ENCODE results near the gene SLC9C2.

DNA sequence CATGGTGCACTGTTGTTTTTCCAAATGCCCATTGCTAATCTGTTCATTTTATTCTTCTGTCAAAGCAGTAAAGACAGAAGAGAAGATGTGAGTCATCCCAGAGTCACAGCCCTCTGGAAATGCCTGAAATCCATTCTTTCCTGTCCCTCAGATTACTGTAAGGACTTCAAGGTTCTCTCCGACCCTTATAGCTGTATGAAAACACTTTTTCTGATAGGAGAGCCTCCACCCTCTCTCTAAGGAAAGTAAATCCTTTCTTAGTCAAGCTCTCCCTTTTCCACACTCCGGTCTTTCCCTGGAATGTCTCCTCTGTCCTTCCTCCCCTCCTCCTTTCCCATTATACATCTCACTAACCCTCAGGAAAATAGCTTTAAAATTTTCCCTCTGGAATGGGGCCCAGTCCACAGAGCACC, 129.3 kb downstream of the SLC9C2 start:
- TF ChIP-seq, protein P1, sequence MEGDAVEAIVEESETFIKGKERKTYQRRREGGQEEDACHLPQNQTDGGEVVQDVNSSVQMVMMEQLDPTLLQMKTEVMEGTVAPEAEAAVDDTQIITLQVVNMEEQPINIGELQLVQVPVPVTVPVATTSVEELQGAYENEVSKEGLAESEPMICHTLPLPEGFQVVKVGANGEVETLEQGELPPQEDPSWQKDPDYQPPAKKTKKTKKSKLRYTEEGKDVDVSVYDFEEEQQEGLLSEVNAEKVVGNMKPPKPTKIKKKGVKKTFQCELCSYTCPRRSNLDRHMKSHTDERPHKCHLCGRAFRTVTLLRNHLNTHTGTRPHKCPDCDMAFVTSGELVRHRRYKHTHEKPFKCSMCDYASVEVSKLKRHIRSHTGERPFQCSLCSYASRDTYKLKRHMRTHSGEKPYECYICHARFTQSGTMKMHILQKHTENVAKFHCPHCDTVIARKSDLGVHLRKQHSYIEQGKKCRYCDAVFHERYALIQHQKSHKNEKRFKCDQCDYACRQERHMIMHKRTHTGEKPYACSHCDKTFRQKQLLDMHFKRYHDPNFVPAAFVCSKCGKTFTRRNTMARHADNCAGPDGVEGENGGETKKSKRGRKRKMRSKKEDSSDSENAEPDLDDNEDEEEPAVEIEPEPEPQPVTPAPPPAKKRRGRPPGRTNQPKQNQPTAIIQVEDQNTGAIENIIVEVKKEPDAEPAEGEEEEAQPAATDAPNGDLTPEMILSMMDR (IDR thresholded peaks at IDR 0.05 in 4 of 5, conservative IDR thresholded peaks at IDR 0.05 in 1 of 5), result no peak
- TF ChIP-seq POLR2A (IDR thresholded peaks at IDR 0.05), result no peak
